ENCODE results near the gene CHTOP.
A peak's percentile ranks its signal among the peaks of the same experiment; 100 is the strongest.

Gene CHTOP

DNA sequence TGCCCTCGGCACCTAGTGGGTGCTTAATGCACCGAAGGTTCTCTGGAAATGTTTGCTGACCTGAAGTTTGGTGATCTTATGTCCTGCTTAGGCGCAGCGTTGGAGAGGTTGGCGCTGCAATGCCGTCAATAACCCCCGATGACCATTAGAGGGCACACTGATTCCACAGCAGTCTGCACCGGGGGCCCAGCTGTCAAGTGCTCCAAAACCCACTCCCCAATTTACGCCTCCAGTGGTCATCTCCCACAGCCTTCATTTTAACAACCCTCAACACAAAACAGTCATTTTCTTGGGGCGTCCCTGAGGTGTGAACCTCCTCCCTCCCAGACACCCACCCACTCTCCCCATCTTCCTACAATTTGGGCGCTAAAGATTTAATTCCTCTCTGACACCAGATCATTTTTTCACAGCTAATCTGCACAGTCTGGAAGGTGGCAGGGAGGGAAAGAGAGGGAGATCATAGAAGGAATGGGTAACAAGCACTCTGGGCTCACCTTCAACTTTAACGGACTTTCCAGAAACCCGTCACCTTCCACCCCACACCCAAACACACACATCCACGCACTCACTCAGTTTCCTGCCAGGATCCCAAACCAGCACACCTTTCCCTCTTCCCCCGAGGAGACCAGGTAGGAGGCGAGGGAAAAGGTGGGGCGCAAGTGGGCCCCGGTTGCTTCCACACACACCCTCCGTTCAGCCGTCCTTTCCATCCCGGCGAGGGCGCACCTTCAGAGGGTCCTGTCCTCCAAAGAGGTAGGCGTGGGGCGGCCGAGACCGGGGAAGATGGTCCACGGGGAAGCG is 44.1 kb downstream of the CHTOP start:
- no peak overlapping the region for H3K23ac ChIP-seq (ENCODE audit: low read length in 2 of 2)
- H2BK12ac ChIP-seq (ENCODE audit: low read length in 2 of 2): no peak overlapping the region
- 6% methylated on average over 21 of the region's 29 CpGs for WGBS
- H2BK15ac ChIP-seq (ENCODE audit: low read depth, poor library complexity, severe bottlenecking): no peak overlapping the region
- H4K91ac ChIP-seq (ENCODE audit: low read length): no peak overlapping the region
- peaks cover 7 to 43% of the 10 kb centered on the region in 2 experiments for H3K27me3 ChIP-seq (ENCODE audit: control insufficient read depth in 1 of 2, insufficient read depth in 1 of 2, low read length in 2 of 2)
- DNase-seq: peak; percentile 51
- no peak overlapping the region for H3K14ac ChIP-seq (ENCODE audit: low read length in 2 of 2)
- H2AFZ ChIP-seq (ENCODE audit: low read depth, low read length): peak overlapping the region; percentile 46
- no peak overlapping the region for H2BK5ac ChIP-seq (ENCODE audit: low read depth, low read length, poor library complexity, severe bottlenecking)
- peak overlapping the region in 1 of 2 experiments; percentile 80 for H3K4me3 ChIP-seq (ENCODE audit: insufficient read depth in 1 of 2, low read depth in 1 of 2, low read length in 2 of 2)
- no peak overlapping the region for H3K4ac ChIP-seq (ENCODE audit: low read depth in 1 of 2, low read length in 2 of 2)
- peaks cover 6 to 8% of the 10 kb centered on the region in 2 experiments for H3K36me3 ChIP-seq (ENCODE audit: control insufficient read depth in 1 of 2, insufficient read depth in 2 of 2, low read depth in 1 of 2, low read length in 2 of 2)
- H3K9me3 ChIP-seq (ENCODE audit: control insufficient read depth, low read length): no peaks in the 10 kb centered on the region
- no peak overlapping the region for H2BK120ac ChIP-seq (ENCODE audit: low read depth, low read length)
- no peak overlapping the region for H4K8ac ChIP-seq (ENCODE audit: low read length)
- H3K18ac ChIP-seq (ENCODE audit: low read depth in 1 of 2, low read length in 2 of 2): no peak overlapping the region
- no peaks in the 10 kb centered on the region for H3K79me1 ChIP-seq (replicated peaks; ENCODE audit: low read length, poor library complexity, severe bottlenecking)
- peak overlapping the region; percentile 86 for H3K4me2 ChIP-seq (ENCODE audit: low read length, poor library complexity, severe bottlenecking)
- H3K27ac ChIP-seq (ENCODE audit: low read length, poor library complexity, severe bottlenecking): no peak overlapping the region
- peak overlapping the region; percentile 76 for H3K9ac ChIP-seq (ENCODE audit: low read length)
- H3K4me1 ChIP-seq (ENCODE audit: control insufficient read depth, insufficient read depth, low read depth, low read length): peaks cover 20% of the 10 kb centered on the region
- no peak overlapping the region for H2AK5ac ChIP-seq (ENCODE audit: low read length, severe bottlenecking)

GRCh38 chr1:153678519-153679336 is 44.9 kb downstream of the CHTOP start, which contains the start of gene NPR1:
Gene NPR1, plus strand, starts transcription at chr1:153678688. Its CDS starts 421 bp downstream, at chr1:153679109.
- Histone ChIP-seq H3K27me3 (ENCODE audit: control insufficient read depth in 1 of 2, insufficient read depth in 1 of 2, low read length in 2 of 2) (peaks cover 7 to 43% of the 10 kb centered on the region in 2 experiments), H2BK15ac (ENCODE audit: low read depth, poor library complexity, severe bottlenecking) (no peak within 1 kb of the TSS), H3K14ac (ENCODE audit: low read length in 2 of 2) (peak within 1 kb of the TSS in 1 of 2 experiments; percentile 61), H3K23ac (ENCODE audit: low read length in 2 of 2) (peak within 1 kb of the TSS in 1 of 2 experiments; percentile 98), H2BK120ac (ENCODE audit: low read depth, low read length) (no peak within 1 kb of the TSS), H4K91ac (ENCODE audit: low read length) (peak within 1 kb of the TSS; percentile 41), H2BK12ac (ENCODE audit: low read length in 2 of 2) (peak within 1 kb of the TSS in 1 of 2 experiments; percentile 71), H3K18ac (ENCODE audit: low read depth in 1 of 2, low read length in 2 of 2) (peak within 1 kb of the TSS in 1 of 2 experiments; percentile 32), H3K4ac (ENCODE audit: low read depth in 1 of 2, low read length in 2 of 2) (peak within 1 kb of the TSS; percentile 29 to 42), H3K4me3 (ENCODE audit: insufficient read depth in 1 of 2, low read depth in 1 of 2, low read length in 2 of 2) (peak within 1 kb of the TSS; percentile 48 to 80), H2AK5ac (ENCODE audit: low read length, severe bottlenecking) (no peak within 1 kb of the TSS), H3K36me3 (ENCODE audit: control insufficient read depth in 1 of 2, insufficient read depth in 2 of 2, low read depth in 1 of 2, low read length in 2 of 2) (peaks cover 6 to 15% of the 10 kb centered on the region in 2 experiments), H2BK5ac (ENCODE audit: low read depth, low read length, poor library complexity, severe bottlenecking) (no peak within 1 kb of the TSS), H3K79me1 (replicated peaks; ENCODE audit: low read length, poor library complexity, severe bottlenecking) (no peaks in the 10 kb centered on the region), H4K8ac (ENCODE audit: low read length) (no peak within 1 kb of the TSS), H3K4me2 (ENCODE audit: low read length, poor library complexity, severe bottlenecking) (peak within 1 kb of the TSS; percentile 86), H3K9me3 (ENCODE audit: control insufficient read depth, low read length) (no peaks in the 10 kb centered on the region), H3K9ac (ENCODE audit: low read length) (peak within 1 kb of the TSS; percentile 76), H2AFZ (ENCODE audit: low read depth, low read length) (peak within 1 kb of the TSS; percentile 46), H3K27ac (ENCODE audit: low read length, poor library complexity, severe bottlenecking) (no peak within 1 kb of the TSS), H3K4me1 (ENCODE audit: control insufficient read depth, insufficient read depth, low read depth, low read length) (peaks cover 20% of the 10 kb centered on the region)
- WGBS: under 1% methylated on average over 72 of the region's 78 CpGs
- DNase-seq: peak; percentile 46

- H3K9ac ChIP-seq (ENCODE audit: low read length): peak overlapping the region; percentile 76
- H3K27ac ChIP-seq (ENCODE audit: low read length, poor library complexity, severe bottlenecking): no peak overlapping the region
- 2% methylated on average over 67 of the region's 73 CpGs for WGBS
- peak overlapping the region in 1 of 2 experiments; percentile 32 for H3K18ac ChIP-seq (ENCODE audit: low read depth in 1 of 2, low read length in 2 of 2)
- H2BK5ac ChIP-seq (ENCODE audit: low read depth, low read length, poor library complexity, severe bottlenecking): no peak overlapping the region
- no peak overlapping the region for H2BK15ac ChIP-seq (ENCODE audit: low read depth, poor library complexity, severe bottlenecking)
- peak overlapping the region; percentile 41 for H4K91ac ChIP-seq (ENCODE audit: low read length)
- H2BK120ac ChIP-seq (ENCODE audit: low read depth, low read length): no peak overlapping the region
- peak overlapping the region in 1 of 2 experiments; percentile 71 for H2BK12ac ChIP-seq (ENCODE audit: low read length in 2 of 2)
- DNase-seq: peak; percentile 27
- H3K4me1 ChIP-seq (ENCODE audit: control insufficient read depth, insufficient read depth, low read depth, low read length): peaks cover 20% of the 10 kb centered on the region
- H3K9me3 ChIP-seq (ENCODE audit: control insufficient read depth, low read length): no peaks in the 10 kb centered on the region
- no peaks in the 10 kb centered on the region for H3K79me1 ChIP-seq (replicated peaks; ENCODE audit: low read length, poor library complexity, severe bottlenecking)
- peak overlapping the region; percentile 46 for H2AFZ ChIP-seq (ENCODE audit: low read depth, low read length)
- peak overlapping the region; percentile 29 to 42 for H3K4ac ChIP-seq (ENCODE audit: low read depth in 1 of 2, low read length in 2 of 2)
- peak overlapping the region; percentile 48 to 80 for H3K4me3 ChIP-seq (ENCODE audit: insufficient read depth in 1 of 2, low read depth in 1 of 2, low read length in 2 of 2)
- H3K14ac ChIP-seq (ENCODE audit: low read length in 2 of 2): peak overlapping the region in 1 of 2 experiments; percentile 61
- no peak overlapping the region for H2AK5ac ChIP-seq (ENCODE audit: low read length, severe bottlenecking)
- no peak overlapping the region for H4K8ac ChIP-seq (ENCODE audit: low read length)
- peaks cover 7 to 43% of the 10 kb centered on the region in 2 experiments for H3K27me3 ChIP-seq (ENCODE audit: control insufficient read depth in 1 of 2, insufficient read depth in 1 of 2, low read length in 2 of 2)
- H3K23ac ChIP-seq (ENCODE audit: low read length in 2 of 2): peak overlapping the region in 1 of 2 experiments; percentile 97
- peak overlapping the region; percentile 86 for H3K4me2 ChIP-seq (ENCODE audit: low read length, poor library complexity, severe bottlenecking)
- H3K36me3 ChIP-seq (ENCODE audit: control insufficient read depth in 1 of 2, insufficient read depth in 2 of 2, low read depth in 1 of 2, low read length in 2 of 2): peaks cover 6 to 15% of the 10 kb centered on the region in 2 experiments
Observed at GRCh38 chr1:153679337-153680119, 45.7 kb downstream of the CHTOP start.

Data from mesenchymal stem cell (in vitro differentiated cells and primary cell).